ENCODE data around the gene TMEM101.

TMEM101 gene

GRCh38 chr17:44033861-44034408 is 19.2 kb upstream of the TMEM101 start:
- no peak for TF ChIP-seq CTCF (IDR thresholded peaks at IDR 0.05)

- no peak for TF ChIP-seq CTCF (IDR thresholded peaks at IDR 0.05)
These were observed 15.7 kb upstream of the TMEM101 start for GRCh38 chr17:44030482-44030881.

DNA sequence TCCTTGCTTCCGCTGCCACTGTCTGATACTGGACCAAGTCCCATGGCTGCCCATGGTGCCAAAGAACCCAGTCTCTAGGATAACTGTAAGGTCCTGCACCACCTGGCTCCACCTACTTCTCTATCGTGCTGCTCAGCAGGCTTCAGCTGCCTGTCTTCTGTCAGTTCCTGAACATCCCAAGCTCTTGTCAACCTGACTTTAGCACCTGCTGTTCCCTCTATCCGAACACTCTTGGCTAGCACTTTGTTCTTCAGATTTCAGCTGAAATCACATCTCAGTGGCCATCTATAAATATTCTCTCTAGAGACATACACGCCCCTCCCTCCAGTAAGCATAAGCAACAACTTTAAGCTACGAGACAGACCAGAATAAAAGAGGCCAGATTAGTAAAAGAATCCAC is 15.0 kb upstream of the TMEM101 start:
- TF ChIP-seq CTCF (IDR thresholded peaks at IDR 0.05): no peak

GRCh38 chr17:44024853-44025252 is 10.1 kb upstream of the TMEM101 start:
- no peak for TF ChIP-seq CTCF (IDR thresholded peaks at IDR 0.05)

- no peak for TF ChIP-seq CTCF (IDR thresholded peaks at IDR 0.05)
These were observed 9.5 kb upstream of the TMEM101 start for GRCh38 chr17:44024271-44024663.

DNA sequence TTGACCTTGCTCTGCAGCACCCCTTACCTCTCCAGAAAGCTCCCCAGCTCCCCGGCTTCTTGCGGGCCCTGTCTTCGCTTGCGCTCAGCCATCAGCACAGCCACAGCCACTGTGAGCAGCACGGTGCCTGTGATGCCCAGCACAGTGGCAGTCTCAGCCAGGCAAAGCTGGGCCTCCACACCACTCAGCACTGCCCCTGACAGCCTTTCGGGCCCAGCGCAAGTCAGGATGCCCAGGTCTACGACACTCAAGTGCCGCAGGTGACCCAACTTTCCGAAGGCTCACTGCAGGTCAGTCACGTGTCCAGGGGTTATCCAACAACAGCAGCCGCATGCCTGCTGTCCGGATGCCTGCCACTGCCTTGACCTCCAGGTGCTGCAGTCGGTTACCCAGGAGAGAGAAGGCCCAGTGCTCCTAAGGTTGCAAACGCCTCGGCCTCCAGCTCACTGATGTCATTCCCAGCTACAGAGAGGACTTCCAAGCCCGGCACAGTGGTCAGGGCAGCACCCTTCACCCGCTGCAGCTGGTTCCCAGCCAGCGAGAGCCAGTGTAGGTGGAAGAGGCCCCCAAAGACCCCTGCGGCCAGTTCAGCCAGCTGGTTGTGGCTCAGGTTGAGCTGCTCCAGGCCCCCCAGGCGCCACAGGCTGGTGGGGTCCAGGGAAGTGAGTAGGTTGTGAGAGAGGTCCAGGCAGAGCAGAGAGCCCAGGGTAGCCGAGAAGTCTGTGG is 8.9 kb upstream of the TMEM101 start:
- TF ChIP-seq CTCF (IDR thresholded peaks at IDR 0.05): no peak

DNA sequence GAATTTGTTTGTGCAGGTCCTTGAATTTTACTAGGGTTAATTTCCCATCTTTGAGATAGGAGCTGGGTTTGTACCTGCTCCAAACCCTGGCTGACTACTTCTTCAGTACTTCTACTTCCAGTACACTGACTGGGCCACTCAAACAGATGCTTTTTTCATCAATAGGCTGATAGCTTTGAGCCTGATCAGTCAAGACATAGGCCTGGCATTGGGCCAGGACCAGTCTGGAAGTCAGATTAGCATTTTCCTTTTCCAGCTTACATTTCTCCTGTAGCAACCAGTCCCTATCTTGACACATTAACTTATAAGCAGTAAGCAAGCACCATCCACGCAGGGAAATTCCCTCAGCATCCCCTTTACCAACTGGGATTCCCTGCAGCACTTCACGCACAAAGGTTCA is 7.5 kb upstream of the TMEM101 start:
- TF ChIP-seq CTCF (IDR thresholded peaks at IDR 0.05): no peak

- TF ChIP-seq CTCF (IDR thresholded peaks at IDR 0.05): no peak
These were observed 678 bp downstream of the TMEM101 start for GRCh38 chr17:44014133-44014436.
